ENCODE data around the gene UGT1A7.
"Not testable (repeated sequence)": the region's sequence is repeated elsewhere in the genome, so short reads cannot be mapped to it uniquely, and the experiment has no call there.

UGT1A7 gene

GRCh38 chr2:233743464-233744259 is 62.0 kb downstream of the UGT1A7 start:
- no peak for DNase-seq
- Histone ChIP-seq H3K4me1 (ENCODE audit: control insufficient read depth, insufficient read depth, low read length, poor library complexity, severe bottlenecking) (no peaks in the 10 kb centered on the region), H3K4me3 (ENCODE audit: insufficient read depth, low read depth, low read length, poor library complexity, severe bottlenecking) (no peak overlapping the region)

GRCh38 chr2:233745073-233745755 is 63.5 kb downstream of the UGT1A7 start:
- Histone ChIP-seq H3K4me3 (ENCODE audit: insufficient read depth, low read depth, low read length, poor library complexity, severe bottlenecking) (no peak overlapping the region), H3K27me3 (replicated peaks; ENCODE audit: control insufficient read depth, insufficient read depth, low read length, poor library complexity, severe bottlenecking) (no peaks in the 10 kb centered on the region), H3K4me1 (ENCODE audit: control insufficient read depth, insufficient read depth, low read length, poor library complexity, severe bottlenecking) (no peaks in the 10 kb centered on the region), H3K27ac (ENCODE audit: insufficient read depth, low read length, poor library complexity, severe bottlenecking) (no peak overlapping the region), H3K36me3 (ENCODE audit: control insufficient read depth, insufficient read depth, low read length) (no peaks in the 10 kb centered on the region), H3K9me3 (ENCODE audit: control insufficient read depth, low read length) (no peaks in the 10 kb centered on the region)
- no peak for DNase-seq

More at GRCh38 chr2:233743464-233744259, 62.0 kb downstream of the UGT1A7 start:
- Histone ChIP-seq H3K27me3 (replicated peaks; ENCODE audit: control insufficient read depth, insufficient read depth, low read length, poor library complexity, severe bottlenecking) (no peaks in the 10 kb centered on the region), H3K36me3 (ENCODE audit: control insufficient read depth, insufficient read depth, low read length) (no peaks in the 10 kb centered on the region), H3K9me3 (ENCODE audit: control insufficient read depth, low read length) (no peaks in the 10 kb centered on the region), H3K27ac (ENCODE audit: insufficient read depth, low read length, poor library complexity, severe bottlenecking) (no peak overlapping the region)

- not testable (repeated sequence) for H3K36me3 ChIP-seq (ENCODE audit: control insufficient read depth, insufficient read depth, low read length); H3K27me3 ChIP-seq (replicated peaks; ENCODE audit: control insufficient read depth, insufficient read depth, low read length, poor library complexity, severe bottlenecking); DNase-seq; H3K27ac ChIP-seq (ENCODE audit: insufficient read depth, low read length, poor library complexity, severe bottlenecking); H3K4me3 ChIP-seq (ENCODE audit: insufficient read depth, low read depth, low read length, poor library complexity, severe bottlenecking); H3K4me1 ChIP-seq (ENCODE audit: control insufficient read depth, insufficient read depth, low read length, poor library complexity, severe bottlenecking); H3K9me3 ChIP-seq (ENCODE audit: control insufficient read depth, low read length)
These were observed 64.1 kb downstream of the UGT1A7 start for GRCh38 chr2:233745838-233746237.

GRCh38 chr2:233746475-233747282 is 65.0 kb downstream of the UGT1A7 start:
- no peaks in the 10 kb centered on the region for H3K4me1 ChIP-seq (ENCODE audit: control insufficient read depth, insufficient read depth, low read length, poor library complexity, severe bottlenecking)

GRCh38 chr2:233747283-233747544 is 65.5 kb downstream of the UGT1A7 start:
- no peaks in the 10 kb centered on the region for H3K4me1 ChIP-seq (ENCODE audit: control insufficient read depth, insufficient read depth, low read length, poor library complexity, severe bottlenecking)
- H3K27me3 ChIP-seq (replicated peaks; ENCODE audit: control insufficient read depth, insufficient read depth, low read length, poor library complexity, severe bottlenecking), result no peaks in the 10 kb centered on the region
- H3K4me3 ChIP-seq (ENCODE audit: insufficient read depth, low read depth, low read length, poor library complexity, severe bottlenecking), result no peak overlapping the region
- no peak overlapping the region for H3K27ac ChIP-seq (ENCODE audit: insufficient read depth, low read length, poor library complexity, severe bottlenecking)
- no peaks in the 10 kb centered on the region for H3K36me3 ChIP-seq (ENCODE audit: control insufficient read depth, insufficient read depth, low read length)
- H3K9me3 ChIP-seq (ENCODE audit: control insufficient read depth, low read length), result no peaks in the 10 kb centered on the region
- no peak for DNase-seq

More at GRCh38 chr2:233746475-233747282, 65.0 kb downstream of the UGT1A7 start:
- Histone ChIP-seq H3K27ac (ENCODE audit: insufficient read depth, low read length, poor library complexity, severe bottlenecking) (no peak overlapping the region), H3K9me3 (ENCODE audit: control insufficient read depth, low read length) (no peaks in the 10 kb centered on the region), H3K36me3 (ENCODE audit: control insufficient read depth, insufficient read depth, low read length) (no peaks in the 10 kb centered on the region), H3K4me3 (ENCODE audit: insufficient read depth, low read depth, low read length, poor library complexity, severe bottlenecking) (no peak overlapping the region), H3K27me3 (replicated peaks; ENCODE audit: control insufficient read depth, insufficient read depth, low read length, poor library complexity, severe bottlenecking) (no peaks in the 10 kb centered on the region)
- DNase-seq, result no peak

- H3K4me1 ChIP-seq (ENCODE audit: control insufficient read depth, insufficient read depth, low read length, poor library complexity, severe bottlenecking); H3K27ac ChIP-seq (ENCODE audit: insufficient read depth, low read length, poor library complexity, severe bottlenecking); DNase-seq; H3K9me3 ChIP-seq (ENCODE audit: control insufficient read depth, low read length); H3K36me3 ChIP-seq (ENCODE audit: control insufficient read depth, insufficient read depth, low read length); H3K4me3 ChIP-seq (ENCODE audit: insufficient read depth, low read depth, low read length, poor library complexity, severe bottlenecking); H3K27me3 ChIP-seq (replicated peaks; ENCODE audit: control insufficient read depth, insufficient read depth, low read length, poor library complexity, severe bottlenecking): not testable (repeated sequence)
These were observed 69.0 kb downstream of the UGT1A7 start for GRCh38 chr2:233750689-233751088.

GRCh38 chr2:233751212-233752009 is 69.7 kb downstream of the UGT1A7 start:
- H3K36me3 ChIP-seq (ENCODE audit: control insufficient read depth, insufficient read depth, low read length); H3K4me1 ChIP-seq (ENCODE audit: control insufficient read depth, insufficient read depth, low read length, poor library complexity, severe bottlenecking); H3K4me3 ChIP-seq (ENCODE audit: insufficient read depth, low read depth, low read length, poor library complexity, severe bottlenecking); H3K9me3 ChIP-seq (ENCODE audit: control insufficient read depth, low read length); H3K27ac ChIP-seq (ENCODE audit: insufficient read depth, low read length, poor library complexity, severe bottlenecking); H3K27me3 ChIP-seq (replicated peaks; ENCODE audit: control insufficient read depth, insufficient read depth, low read length, poor library complexity, severe bottlenecking); DNase-seq: not testable (repeated sequence)

GRCh38 chr2:233754872-233755611 is 73.3 kb downstream of the UGT1A7 start:
- H3K9me3 ChIP-seq (ENCODE audit: control insufficient read depth, low read length), result no peaks in the 10 kb centered on the region
- no peaks in the 10 kb centered on the region for H3K27me3 ChIP-seq (replicated peaks; ENCODE audit: control insufficient read depth, insufficient read depth, low read length, poor library complexity, severe bottlenecking)
- H3K27ac ChIP-seq (ENCODE audit: insufficient read depth, low read length, poor library complexity, severe bottlenecking), result no peak overlapping the region
- no peaks in the 10 kb centered on the region for H3K36me3 ChIP-seq (ENCODE audit: control insufficient read depth, insufficient read depth, low read length)
- no peak overlapping the region for H3K4me3 ChIP-seq (ENCODE audit: insufficient read depth, low read depth, low read length, poor library complexity, severe bottlenecking)
- H3K4me1 ChIP-seq (ENCODE audit: control insufficient read depth, insufficient read depth, low read length, poor library complexity, severe bottlenecking), result no peaks in the 10 kb centered on the region
- no peak for DNase-seq

GRCh38 chr2:233756429-233757081 is 74.9 kb downstream of the UGT1A7 start:
- Histone ChIP-seq H3K4me3 (ENCODE audit: insufficient read depth, low read depth, low read length, poor library complexity, severe bottlenecking) (no peak overlapping the region), H3K4me1 (ENCODE audit: control insufficient read depth, insufficient read depth, low read length, poor library complexity, severe bottlenecking) (no peaks in the 10 kb centered on the region), H3K36me3 (ENCODE audit: control insufficient read depth, insufficient read depth, low read length) (no peaks in the 10 kb centered on the region), H3K27me3 (replicated peaks; ENCODE audit: control insufficient read depth, insufficient read depth, low read length, poor library complexity, severe bottlenecking) (no peaks in the 10 kb centered on the region), H3K9me3 (ENCODE audit: control insufficient read depth, low read length) (no peaks in the 10 kb centered on the region), H3K27ac (ENCODE audit: insufficient read depth, low read length, poor library complexity, severe bottlenecking) (no peak overlapping the region)
- no peak for DNase-seq

All from effector memory CD4-positive, alpha-beta T cell (primary cell).